Esophagus (tissue), 2 donors: Measurements from ENCODE around the gene STXBP1. TPM values are rescaled to one million over a fixed set of nuclear protein-coding genes. Genes with fewer than 3 reads are reported as not detected.

Source experiments
- H3K27ac ChIP-seq, 2 donors: one replicate each; pipeline ENCODE4 v1.5.1; 2013; ENCODE audit warnings: low read depth in 2 of 2, mild to moderate bottlenecking in 2 of 2, inconsistent platforms in 1 of 2, low read length in 1 of 2, moderate library complexity in 1 of 2
- H3K27me3 ChIP-seq, 2 donors: one replicate each; pipeline ENCODE4 v1.6.1; 2013; ENCODE audit warnings: low read length in 2 of 2, control low read depth in 1 of 2, mild to moderate bottlenecking in 1 of 2; ENCODE audit not compliant: insufficient read depth in 2 of 2, control insufficient read depth in 1 of 2
- H3K36me3 ChIP-seq, 2 donors: one replicate each; pipeline ENCODE4 v1.6.1; 2013; ENCODE audit warnings: low read length in 1 of 2; ENCODE audit not compliant: control insufficient read depth in 2 of 2, insufficient read depth in 2 of 2
- H3K4me1 ChIP-seq, 2 donors: one replicate each; pipeline ENCODE4 v1.6.1; 2013; ENCODE audit warnings: low read length in 1 of 2; ENCODE audit not compliant: control insufficient read depth in 2 of 2, insufficient read depth in 2 of 2
- H3K4me3 ChIP-seq, 2 donors: one replicate each; pipeline ENCODE4 v1.5.1; 2013; ENCODE audit warnings: low read length in 2 of 2, mild to moderate bottlenecking in 2 of 2, low read depth in 1 of 2, moderate library complexity in 1 of 2
- H3K9me3 ChIP-seq, 2 donors: one replicate each; pipeline ENCODE4 v1.6.1; 2013; ENCODE audit warnings: mild to moderate bottlenecking in 2 of 2, low read depth in 1 of 2, low read length in 1 of 2, moderate library complexity in 1 of 2; ENCODE audit not compliant: control insufficient read depth in 2 of 2, insufficient read depth in 1 of 2
- WGBS, 2 donors: extraction: QIAGEN DNeasy Blood & Tissue Kit; methylation state at CpG; one replicate each; pipeline ENCODE4 v1.1.7; 2013; 5-methylcytosine and 5-hydroxymethylcytosine counted together
- polyA plus RNA-seq, 2 donors: library from polyadenylated mRNA; stranded (reverse); fragments of 200-250 nt; gene quantifications; one replicate each; pipeline ENCODE4 v1.2.3, GENCODE V29; 2013
- donor health status: healthy with polysubstance abuse.
- donor health status: Bipolar disorder and iron deficiency.

Gene STXBP1
- polyA plus RNA-seq, 2 donors: 4.7 to 7.1 TPM

GRCh38 chr9:127683723-127684122, 71.6 kb downstream of the STXBP1 start:
- no peak overlapping the region for H3K27ac ChIP-seq
- no peaks in the 10 kb centered on the region for H3K9me3 ChIP-seq
- peaks cover 8 to 22% of the 10 kb centered on the region in 2 donors for H3K36me3 ChIP-seq
- WGBS, 2 donors: 89% methylated on average over 5 of the region's 5 CpGs
- H3K4me3 ChIP-seq: no peak overlapping the region
- H3K27me3 ChIP-seq: no peaks in the 10 kb centered on the region
- no peaks in the 10 kb centered on the region for H3K4me1 ChIP-seq

- Histone ChIP-seq H3K27me3 (no peaks in the 10 kb centered on the region), H3K27ac (no peak overlapping the region), H3K9me3 (no peaks in the 10 kb centered on the region), H3K4me1 (no peaks in the 10 kb centered on the region), H3K36me3 (peaks cover 8 to 21% of the 10 kb centered on the region in 2 donors), H3K4me3 (no peak overlapping the region)
- 77 to 81% methylated on average over 4 of the region's 4 CpGs for WGBS, 2 donors
Measured at GRCh38 chr9:127684576-127684975, 72.5 kb downstream of the STXBP1 start.

- Histone ChIP-seq H3K4me1 (no peaks in the 10 kb centered on the region), H3K27me3 (no peaks in the 10 kb centered on the region), H3K4me3 (no peak overlapping the region), H3K36me3 (peaks cover 8 to 11% of the 10 kb centered on the region in 2 donors), H3K27ac (no peak overlapping the region), H3K9me3 (no peaks in the 10 kb centered on the region)
- WGBS, 2 donors: 73 to 78% methylated on average over 6 of the region's 6 CpGs
Measured at GRCh38 chr9:127686461-127687393, 74.7 kb downstream of the STXBP1 start.

GRCh38 chr9:127689329-127690000, 77.4 kb downstream of the STXBP1 start:
- Histone ChIP-seq H3K27ac (no peak overlapping the region), H3K4me3 (no peak overlapping the region), H3K27me3 (no peaks in the 10 kb centered on the region), H3K36me3 (peaks cover 0 to 6% of the 10 kb centered on the region in 2 donors), H3K9me3 (no peaks in the 10 kb centered on the region), H3K4me1 (no peaks in the 10 kb centered on the region)
- 91 to 93% methylated on average over 13 of the region's 13 CpGs for WGBS, 2 donors

- WGBS, 2 donors: 92 to 93% methylated on average over 10 of the region's 10 CpGs
- no peak overlapping the region for H3K4me3 ChIP-seq
- peaks cover 0 to 6% of the 10 kb centered on the region in 2 donors for H3K36me3 ChIP-seq
Measured at GRCh38 chr9:127690735-127691134, 78.7 kb downstream of the STXBP1 start.

DNA sequence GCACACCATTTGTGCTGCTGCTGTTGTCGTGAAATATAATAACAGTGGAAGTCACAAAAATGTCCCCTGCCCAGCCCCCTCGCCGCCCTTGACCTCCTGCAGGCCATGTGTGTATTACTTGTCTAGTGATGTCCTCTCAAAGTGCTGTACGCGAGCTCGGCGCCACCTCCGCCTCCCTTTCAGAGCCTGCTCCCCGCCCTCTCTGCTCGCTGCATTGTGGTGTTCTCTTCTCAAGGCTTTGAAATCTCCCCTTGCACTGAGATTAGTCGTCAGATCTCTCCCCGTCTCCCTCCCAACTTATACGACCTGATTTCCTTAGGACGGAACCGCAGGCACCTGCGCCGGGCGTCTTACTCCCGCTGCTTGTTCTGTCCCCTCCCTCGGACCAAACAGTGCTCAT, 80.0 kb downstream of the STXBP1 start:
- no peak overlapping the region for H3K27ac ChIP-seq
- H3K36me3 ChIP-seq: peaks cover 0 to 6% of the 10 kb centered on the region in 2 donors
- H3K4me1 ChIP-seq: no peaks in the 10 kb centered on the region
- H3K27me3 ChIP-seq: no peaks in the 10 kb centered on the region
- H3K4me3 ChIP-seq: no peak overlapping the region
- H3K9me3 ChIP-seq: no peaks in the 10 kb centered on the region
- WGBS, 2 donors: 84 to 87% methylated on average over 20 of the region's 20 CpGs

More at GRCh38 chr9:127690735-127691134, 78.7 kb downstream of the STXBP1 start:
- Histone ChIP-seq H3K27me3 (no peaks in the 10 kb centered on the region), H3K9me3 (no peaks in the 10 kb centered on the region), H3K27ac (no peak overlapping the region), H3K4me1 (no peaks in the 10 kb centered on the region)

DNA sequence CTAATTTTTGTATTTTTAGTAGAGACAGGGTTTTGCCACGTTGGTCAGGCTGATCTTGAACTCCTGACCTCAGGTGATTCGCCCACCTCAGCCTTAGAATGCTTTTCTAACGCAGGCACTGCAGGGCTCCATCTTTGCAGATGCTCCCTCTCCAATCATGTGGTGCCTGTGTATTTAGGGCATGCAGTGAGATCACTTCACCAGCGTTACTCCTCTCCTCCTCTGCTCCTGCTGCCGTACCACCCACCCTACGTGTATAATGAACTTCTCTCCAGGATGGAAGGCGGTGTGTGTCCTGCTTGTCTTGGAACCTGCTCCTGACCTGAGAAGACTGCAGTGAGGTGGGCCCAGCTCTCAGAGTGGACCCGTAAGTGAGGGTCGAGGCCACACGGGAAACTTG, 81.1 kb downstream of the STXBP1 start:
- H3K36me3 ChIP-seq: peaks cover 0 to 6% of the 10 kb centered on the region in 2 donors
- 88 to 92% methylated on average over 10 of the region's 10 CpGs for WGBS, 2 donors
- no peak overlapping the region for H3K27ac ChIP-seq

DNA sequence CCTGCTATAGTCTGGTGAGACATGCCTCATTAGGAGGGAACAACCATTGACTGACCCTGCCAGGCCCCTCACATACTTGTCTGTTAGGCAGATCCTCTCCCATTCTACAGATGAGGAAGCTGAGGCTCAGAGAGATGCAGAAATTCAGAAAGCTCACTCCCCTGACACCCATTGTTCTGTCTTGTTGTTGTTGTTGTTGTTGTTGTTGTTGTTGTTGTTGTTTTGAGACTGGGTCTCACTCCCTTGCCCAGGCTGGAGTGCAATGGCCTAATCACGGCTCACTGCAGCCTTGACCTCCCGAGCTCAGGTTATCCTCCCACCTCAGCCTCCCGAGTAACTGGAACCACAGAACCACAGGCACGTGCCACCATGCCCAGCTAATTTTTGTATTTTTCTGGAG, 81.6 kb downstream of the STXBP1 start:
- Histone ChIP-seq H3K27me3 (no peaks in the 10 kb centered on the region), H3K36me3 (peaks cover 0 to 6% of the 10 kb centered on the region in 2 donors), H3K4me3 (no peak overlapping the region), H3K4me1 (no peaks in the 10 kb centered on the region), H3K27ac (no peak overlapping the region), H3K9me3 (no peaks in the 10 kb centered on the region)
- whole genome bisulfite sequencing, 2 donors: 91 to 95% methylated on average over 4 of the region's 4 CpGs

More for the DNA sequence above, 81.1 kb downstream of the STXBP1 start:
- no peaks in the 10 kb centered on the region for H3K9me3 ChIP-seq
- no peak overlapping the region for H3K4me3 ChIP-seq
- H3K4me1 ChIP-seq: no peaks in the 10 kb centered on the region
- H3K27me3 ChIP-seq: no peaks in the 10 kb centered on the region

GRCh38 chr9:127694890-127695720, 83.0 kb downstream of the STXBP1 start:
- H3K4me1 ChIP-seq: no peaks in the 10 kb centered on the region
- WGBS, 2 donors: 61 to 73% methylated on average over 9 of the region's 9 CpGs
- no peak overlapping the region for H3K4me3 ChIP-seq
- H3K36me3 ChIP-seq: peaks cover 0 to 6% of the 10 kb centered on the region in 2 donors
- H3K27me3 ChIP-seq: no peaks in the 10 kb centered on the region
- no peaks in the 10 kb centered on the region for H3K9me3 ChIP-seq
- no peak overlapping the region for H3K27ac ChIP-seq
